Activated T-helper 1 cell treated with Interleukin-2 at 50 U/mL for 16 hours (primary cell): Measurements from ENCODE around the gene SEPTIN5.
"Not testable (repeated sequence)": the region's sequence is repeated elsewhere in the genome, so short reads cannot be mapped to it uniquely, and the experiment has no call there.

ENCODE experiments used
- DNase-seq: peaks from one replicate; pipeline ENCODE4 v3.0.0-alpha.2; 2020; ENCODE audit warnings: low read depth

SEPTIN5 gene

GRCh38 chr22:19680911-19681862, 33.1 kb upstream of the SEPTIN5 start:
- DNase-seq: no peak

GRCh38 chr22:19681863-19682245, 32.4 kb upstream of the SEPTIN5 start:
- DNase-seq: no peak

GRCh38 chr22:19686946-19687345, 27.4 kb upstream of the SEPTIN5 start:
- DNase-seq: no peak

- no peak for DNase-seq
Measured at GRCh38 chr22:19687561-19688300, 26.6 kb upstream of the SEPTIN5 start.

- no peak for DNase-seq
Measured at GRCh38 chr22:19688301-19689290, 25.7 kb upstream of the SEPTIN5 start.

GRCh38 chr22:19689408-19689807, 24.9 kb upstream of the SEPTIN5 start:
- no peak for DNase-seq

GRCh38 chr22:19691007-19691720, 23.1 kb upstream of the SEPTIN5 start:
- DNase-seq: no peak

GRCh38 chr22:19691721-19692341, 22.5 kb upstream of the SEPTIN5 start:
- DNase-seq: no peak

GRCh38 chr22:19693581-19693980, 20.7 kb upstream of the SEPTIN5 start:
- DNase-seq: no peak

- DNase-seq: no peak
Measured at GRCh38 chr22:19693981-19694670, 20.2 kb upstream of the SEPTIN5 start.

- no peak for DNase-seq
Measured at GRCh38 chr22:19694696-19695095, 19.6 kb upstream of the SEPTIN5 start.

GRCh38 chr22:19696504-19697276, 17.6 kb upstream of the SEPTIN5 start:
- no peak for DNase-seq

- DNase-seq: not testable (repeated sequence)
Measured at GRCh38 chr22:19697871-19698270, 16.4 kb upstream of the SEPTIN5 start.

- DNase-seq: no peak
Measured at GRCh38 chr22:19700790-19701419, 13.4 kb upstream of the SEPTIN5 start.

- DNase-seq: no peak
Measured at GRCh38 chr22:19701420-19702145, 12.7 kb upstream of the SEPTIN5 start.

GRCh38 chr22:19703869-19704268, 10.4 kb upstream of the SEPTIN5 start:
- no peak for DNase-seq

GRCh38 chr22:19704355-19705015, 9.8 kb upstream of the SEPTIN5 start:
- no peak for DNase-seq
